ENCODE data around the gene AGPAT4.
"Not testable (repeated sequence)": the region's sequence is repeated elsewhere in the genome, so short reads cannot be mapped to it uniquely, and the experiment has no call there.

AGPAT4 gene

GRCh38 chr6:161226009-161226964 lies 47.6 kb downstream of the AGPAT4 start:
- peak; percentile 83 for DNase-seq

DNA sequence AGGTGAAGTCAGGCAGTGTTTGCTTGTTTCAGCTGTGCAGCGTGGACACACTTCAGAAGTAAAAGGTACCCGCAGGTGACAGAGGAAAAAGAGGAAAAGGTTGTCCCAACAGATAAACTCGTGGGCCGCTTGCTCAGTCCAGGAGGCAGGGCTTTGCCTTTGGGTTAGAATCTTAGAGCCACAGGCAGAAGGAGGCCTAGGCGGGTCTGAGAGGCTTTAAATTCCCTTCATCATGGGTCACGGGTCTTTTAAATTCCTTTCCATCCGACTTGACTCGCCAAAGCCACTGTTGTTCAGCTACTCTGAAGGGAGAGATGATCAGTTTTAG lies 48.2 kb downstream of the AGPAT4 start:
- DNase-seq = no peak

DNA sequence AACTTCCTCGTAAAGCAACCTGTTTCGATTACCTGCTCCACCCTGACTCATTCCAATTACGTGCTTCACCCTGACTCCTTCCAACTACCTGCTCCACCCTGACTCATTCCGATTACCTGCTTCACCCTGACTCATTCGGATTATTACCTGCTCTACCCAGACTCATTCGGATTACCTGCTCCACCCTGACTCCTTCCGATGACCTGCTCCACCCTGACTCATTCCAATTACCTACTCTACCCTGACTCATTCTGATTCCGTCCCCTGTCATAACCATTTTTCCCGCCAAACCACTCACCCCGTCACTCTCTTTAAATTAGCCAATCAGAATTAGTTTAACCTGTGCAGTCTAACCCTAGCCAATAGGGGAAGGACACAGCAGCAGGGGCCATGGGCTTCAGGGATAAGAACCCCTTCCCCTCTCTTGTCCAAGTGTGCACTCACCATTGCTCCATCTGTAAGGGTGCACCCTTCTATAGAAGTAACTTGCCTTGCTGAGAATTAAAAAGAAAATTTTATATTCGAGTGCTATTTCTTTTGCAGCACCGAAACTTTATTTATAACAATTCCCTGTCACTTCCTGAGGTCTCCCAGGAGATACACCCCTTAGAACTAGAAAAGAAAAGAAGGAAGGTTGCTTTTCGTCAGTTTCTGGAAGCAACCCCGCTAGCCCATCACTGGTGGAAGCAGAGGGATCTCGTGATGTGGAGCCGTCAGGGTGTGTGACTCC lies 48.7 kb downstream of the AGPAT4 start:
- DNase-seq = not testable (repeated sequence)

DNA sequence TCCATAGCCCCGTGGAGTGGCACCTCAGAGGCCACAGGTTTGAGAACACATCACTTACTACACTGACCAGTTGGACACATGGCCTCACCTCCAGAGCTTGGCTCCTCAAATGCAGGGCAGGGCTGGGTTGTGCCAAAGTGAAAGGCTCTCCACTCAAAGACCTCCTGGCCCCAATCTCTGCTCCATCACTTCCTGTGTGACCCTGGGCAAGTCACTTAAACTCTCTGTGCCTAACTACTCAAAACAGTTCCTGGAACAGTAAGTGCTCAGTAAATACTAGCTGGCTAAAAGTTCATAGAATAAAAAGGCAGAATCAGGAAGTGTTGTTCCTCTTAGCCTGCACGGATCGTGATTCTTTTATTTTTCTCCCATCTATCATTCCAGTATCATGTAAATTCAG lies 50.2 kb downstream of the AGPAT4 start:
- DNase-seq = no peak

DNA sequence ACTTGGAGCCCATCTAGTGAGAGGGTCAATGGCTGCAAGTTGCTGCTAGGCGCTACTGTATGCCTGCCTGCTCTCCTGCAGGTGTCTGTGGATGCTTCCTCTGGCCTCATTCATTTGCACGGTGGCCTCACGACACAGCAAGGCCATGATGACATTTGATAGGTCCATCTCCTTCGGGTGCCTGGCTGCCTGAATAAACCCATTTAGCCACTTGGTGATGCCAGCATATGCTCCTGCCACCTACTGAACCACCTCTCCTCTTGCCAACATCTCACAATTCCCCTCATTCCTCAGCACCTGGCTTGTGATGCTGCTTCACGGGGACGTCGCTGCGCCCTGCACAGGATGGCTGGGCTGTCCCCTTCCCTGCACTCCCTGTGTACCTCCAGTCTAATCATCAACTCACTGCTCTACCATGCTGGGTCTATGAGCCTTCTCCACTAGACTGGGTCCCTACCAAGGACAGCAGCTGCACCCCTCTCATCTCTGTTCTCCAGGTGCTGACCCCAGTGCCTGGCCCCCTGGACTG lies 51.1 kb downstream of the AGPAT4 start:
- no peak for DNase-seq

- no peak for DNase-seq
These were observed 53.5 kb downstream of the AGPAT4 start for GRCh38 chr6:161220346-161220745.

DNA sequence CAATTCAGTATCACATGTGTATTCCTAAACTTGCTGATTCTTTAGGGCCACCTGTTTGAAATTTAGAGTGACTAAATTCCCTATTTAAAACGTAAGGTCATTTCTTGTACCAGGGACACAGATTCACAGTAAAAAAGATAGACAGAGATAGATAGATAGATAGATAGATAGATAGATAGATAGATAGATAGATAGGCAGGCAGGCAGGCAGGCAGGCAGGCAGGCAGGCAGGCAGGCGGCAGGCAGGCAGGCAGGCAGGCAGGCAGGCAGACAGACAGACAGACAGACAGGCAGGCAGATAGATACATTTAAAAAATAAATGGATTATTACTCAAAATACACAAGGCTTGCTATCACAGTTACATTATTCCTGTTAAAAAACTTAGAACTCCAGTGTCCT lies 54.2 kb downstream of the AGPAT4 start:
- DNase-seq = no peak

DNA sequence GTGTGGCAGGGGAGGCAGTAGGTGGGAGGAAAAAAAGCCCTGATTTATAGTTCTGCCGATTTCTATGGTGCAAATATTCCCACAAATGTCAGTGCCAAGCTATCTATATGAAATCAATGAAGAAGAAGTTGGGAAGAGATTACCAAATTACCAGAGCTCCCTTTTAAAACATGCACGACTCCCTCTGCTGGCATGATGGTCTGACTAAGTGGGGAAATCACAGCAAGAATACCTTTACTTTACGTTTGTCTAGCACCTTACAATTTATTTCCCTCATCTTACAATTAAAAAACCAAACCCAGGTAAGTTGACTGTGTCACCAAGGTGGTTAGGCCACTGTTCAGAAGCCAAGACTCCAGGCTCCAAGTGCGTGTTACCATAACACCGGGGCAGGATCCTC lies 55.6 kb downstream of the AGPAT4 start:
- no peak for DNase-seq

- no peak for DNase-seq
These were observed 56.2 kb downstream of the AGPAT4 start for GRCh38 chr6:161217628-161218027.

DNA sequence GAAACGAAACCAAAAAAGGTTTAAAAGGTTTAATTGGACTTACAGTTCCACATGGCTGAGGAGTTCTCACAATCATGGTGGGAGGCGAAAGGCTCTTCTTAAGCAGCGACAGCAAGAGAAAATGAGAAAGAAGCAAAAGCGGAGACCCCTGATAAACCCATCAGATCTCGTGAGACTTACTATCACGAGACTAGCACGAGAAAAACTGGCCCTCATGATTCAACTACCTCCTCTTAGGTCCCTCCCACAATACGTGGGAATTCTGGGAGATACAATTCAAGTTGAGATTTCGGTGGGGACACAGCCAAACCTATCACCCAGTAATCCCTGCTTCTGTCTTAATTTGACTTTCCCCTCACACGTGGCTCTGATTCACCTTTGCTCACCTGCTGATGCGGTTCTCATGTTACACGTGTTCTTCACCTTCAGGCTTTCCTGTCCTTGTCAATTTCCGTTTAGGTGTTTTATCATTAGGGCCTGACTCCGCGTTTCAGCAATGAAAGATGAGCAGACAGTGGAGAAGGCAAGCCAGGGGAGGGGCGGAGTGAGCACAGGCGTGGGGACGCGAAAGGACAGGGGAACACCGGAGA lies 57.1 kb downstream of the AGPAT4 start:
- no peak for DNase-seq

DNA sequence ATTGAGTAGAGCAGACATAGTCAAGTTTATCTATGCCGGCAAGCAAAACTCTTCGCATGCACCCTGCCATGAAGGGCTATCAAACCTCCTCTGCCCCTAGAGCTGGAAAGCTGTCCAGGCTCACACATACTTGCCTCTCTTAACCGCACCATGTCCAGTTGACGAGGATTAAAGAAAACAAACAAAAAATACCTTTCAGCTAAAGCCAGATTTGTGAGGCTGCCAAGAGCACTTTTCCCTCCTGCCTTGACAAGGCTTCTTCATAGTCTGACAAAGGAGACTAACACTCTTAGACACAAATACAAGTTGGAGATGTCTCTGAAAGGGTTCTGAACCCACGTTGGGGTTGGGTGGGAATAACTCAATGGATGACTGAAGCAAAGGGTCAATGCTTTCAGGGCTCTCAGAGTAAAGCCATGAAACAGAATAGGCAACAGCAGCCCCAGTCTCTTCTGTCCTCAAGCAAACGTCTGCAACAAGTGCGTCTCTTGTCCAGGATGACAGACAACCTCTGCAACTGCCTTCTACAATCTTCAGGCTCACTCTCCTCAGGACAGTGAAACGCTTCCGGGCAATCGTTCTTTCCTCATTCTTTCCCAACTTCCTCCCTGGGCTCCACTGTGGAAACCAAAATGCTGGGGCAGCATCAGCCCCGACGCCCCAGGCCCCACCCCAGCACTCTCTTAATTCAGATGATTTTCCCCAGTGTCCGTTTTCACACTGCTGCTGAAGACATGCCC lies 57.8 kb downstream of the AGPAT4 start:
- DNase-seq = no peak

GRCh38 chr6:161215193-161215592 lies 58.7 kb downstream of the AGPAT4 start:
- no peak for DNase-seq

GRCh38 chr6:161214722-161215121 lies 59.1 kb downstream of the AGPAT4 start:
- DNase-seq = no peak

- DNase-seq = no peak
These were observed 61.0 kb downstream of the AGPAT4 start for GRCh38 chr6:161212902-161213301.

DNA sequence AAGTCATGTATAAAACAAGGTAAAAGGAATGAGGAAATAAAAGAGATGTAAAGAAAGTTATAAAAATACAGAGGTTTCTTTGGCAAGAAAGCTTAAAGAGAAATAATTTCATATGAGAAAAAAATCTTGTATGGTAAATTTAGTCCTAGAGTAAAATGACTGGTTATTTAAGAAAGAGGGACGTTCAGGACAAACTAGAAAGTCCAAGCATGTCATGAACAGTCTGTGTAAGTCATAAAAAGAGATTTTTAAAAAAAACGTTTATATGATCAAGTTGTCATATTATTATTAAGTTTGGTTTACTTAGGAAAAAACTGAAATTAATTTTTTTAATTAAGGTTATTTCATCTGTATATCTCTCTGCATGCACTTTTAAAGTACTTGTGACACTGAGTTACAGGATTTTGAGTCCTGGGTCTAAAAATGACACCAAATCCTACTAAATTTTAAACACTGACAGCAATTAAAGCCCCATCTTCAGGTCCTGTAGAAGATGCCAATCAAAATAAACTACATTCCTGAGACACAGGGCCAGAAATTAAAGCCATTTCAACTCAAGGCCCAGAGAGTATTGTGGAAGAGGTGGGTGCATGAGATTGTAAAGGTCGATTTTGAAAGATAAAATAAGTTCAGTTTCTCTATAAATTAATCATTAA lies 62.4 kb downstream of the AGPAT4 start:
- peak; percentile 55 for DNase-seq

DNA sequence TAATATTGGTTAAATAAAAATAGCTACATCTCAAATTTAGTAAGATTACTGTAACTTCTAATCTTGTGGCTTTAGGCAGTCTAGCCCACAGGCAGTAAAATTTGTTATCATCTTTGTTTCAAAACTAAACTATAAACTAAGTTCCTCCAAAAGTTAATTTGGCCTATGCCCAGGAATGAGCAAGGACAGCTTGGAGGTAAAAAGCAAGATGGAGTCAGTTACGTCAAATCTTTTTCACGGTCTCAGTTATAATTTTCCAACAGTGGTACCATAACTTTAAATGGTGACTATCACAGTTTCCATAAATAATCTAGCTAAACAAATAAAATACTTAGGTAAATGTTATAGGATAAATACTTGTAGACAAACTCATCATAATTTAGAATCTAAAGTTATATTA lies 63.0 kb downstream of the AGPAT4 start:
- no peak for DNase-seq

GRCh38 chr6:161207200-161207599 lies 66.7 kb downstream of the AGPAT4 start:
- DNase-seq = no peak

GRCh38 chr6:161204866-161205557 lies 68.8 kb downstream of the AGPAT4 start:
- DNase-seq = peak; percentile 22

DNA sequence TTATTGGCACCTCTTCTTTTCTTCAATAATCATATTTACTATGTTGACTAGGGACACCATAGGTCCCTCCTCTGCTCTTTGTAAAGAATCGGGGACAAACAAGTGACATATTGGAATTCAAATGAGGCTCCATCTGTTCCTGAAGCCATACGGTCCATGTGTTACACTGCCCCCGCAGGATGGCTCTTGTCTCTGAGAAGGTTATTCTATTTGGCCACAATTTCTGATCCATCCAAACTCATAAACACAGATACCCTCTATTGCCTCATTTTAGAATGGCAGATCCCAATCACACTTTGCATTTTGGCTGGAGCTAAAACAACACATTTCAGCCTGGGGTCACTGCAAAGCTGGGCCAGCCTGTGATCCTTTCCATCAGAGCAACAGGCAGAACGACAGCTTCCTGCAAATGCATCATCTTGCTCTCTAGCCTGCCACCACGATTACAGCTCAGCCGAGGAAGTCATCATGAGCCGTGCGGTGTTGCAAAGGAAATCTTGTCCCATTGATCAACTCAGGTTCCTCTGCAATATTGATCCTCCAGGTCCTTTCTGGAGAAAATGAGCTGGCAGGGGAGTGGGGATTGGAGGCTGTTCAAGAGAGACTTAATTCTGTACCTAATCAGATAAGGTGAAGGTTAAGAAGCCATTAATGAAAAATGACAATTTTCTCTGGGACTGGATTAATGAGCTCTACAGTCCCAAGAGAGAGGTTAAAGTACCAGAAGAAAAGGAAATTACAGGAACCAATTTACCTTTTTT lies 73.1 kb downstream of the AGPAT4 start:
- no peak for DNase-seq

GRCh38 chr6:161199850-161200249 lies 74.0 kb downstream of the AGPAT4 start:
- no peak for DNase-seq
